ENCODE results near the gene SERPINB6.

The SERPINB6 gene

GRCh38 chr6:2964793-2965505, 6.4 kb downstream of the SERPINB6 start:
- in situ Hi-C loops (cut with HindIII; ENCODE audit: low pct_ligation_motif_present, low sequenced_read_pairs) = no loop called here
- H3K27ac ChIP-seq = no peak overlapping the region
- no peak for DNase-seq
- no peak overlapping the region for H3K4me3 ChIP-seq (ENCODE audit: low read depth, low read length)
- H3K36me3 ChIP-seq (replicated peaks) = no peaks in the 10 kb centered on the region
- TF ChIP-seq CTCF (IDR thresholded peaks at IDR 0.05; ENCODE audit: low read depth, low read length, missing control alignments) = no peak
- H3K27me3 ChIP-seq (replicated peaks) = no peaks in the 10 kb centered on the region

GRCh38 chr6:2963756-2964155, 7.6 kb downstream of the SERPINB6 start:
- H3K27me3 ChIP-seq (replicated peaks) = no peaks in the 10 kb centered on the region
- H3K36me3 ChIP-seq (replicated peaks) = peaks cover 3% of the 10 kb centered on the region
- no peak for TF ChIP-seq CTCF (IDR thresholded peaks at IDR 0.05; ENCODE audit: low read depth, low read length, missing control alignments)
- no peak for DNase-seq
- no peak overlapping the region for H3K4me3 ChIP-seq (ENCODE audit: low read depth, low read length)
- H3K27ac ChIP-seq = no peak overlapping the region
- in situ Hi-C loops (cut with HindIII; ENCODE audit: low pct_ligation_motif_present, low sequenced_read_pairs) = no loop called here

- peaks cover 3% of the 10 kb centered on the region for H3K36me3 ChIP-seq (replicated peaks)
- H3K27me3 ChIP-seq (replicated peaks) = no peaks in the 10 kb centered on the region
- H3K27ac ChIP-seq = no peak overlapping the region
- TF ChIP-seq CTCF (IDR thresholded peaks at IDR 0.05; ENCODE audit: low read depth, low read length, missing control alignments) = no peak
- in situ Hi-C loops (cut with HindIII; ENCODE audit: low pct_ligation_motif_present, low sequenced_read_pairs) = no loop called here
- H3K4me3 ChIP-seq (ENCODE audit: low read depth, low read length) = no peak overlapping the region
- DNase-seq = no peak
These were observed 8.7 kb downstream of the SERPINB6 start for GRCh38 chr6:2962636-2963035.

GRCh38 chr6:2962004-2962403, 9.4 kb downstream of the SERPINB6 start:
- in situ Hi-C loops (cut with HindIII; ENCODE audit: low pct_ligation_motif_present, low sequenced_read_pairs) = no loop called here

GRCh38 chr6:2961506-2961905, 9.9 kb downstream of the SERPINB6 start:
- Histone ChIP-seq H3K36me3 (replicated peaks) (peaks cover 3% of the 10 kb centered on the region), H3K27ac (no peak overlapping the region), H3K27me3 (replicated peaks) (no peaks in the 10 kb centered on the region), H3K4me3 (ENCODE audit: low read depth, low read length) (no peak overlapping the region)
- in situ Hi-C loops (cut with HindIII; ENCODE audit: low pct_ligation_motif_present, low sequenced_read_pairs) = no loop called here
- DNase-seq = no peak
- TF ChIP-seq CTCF (IDR thresholded peaks at IDR 0.05; ENCODE audit: low read depth, low read length, missing control alignments) = no peak

More at GRCh38 chr6:2962004-2962403, 9.4 kb downstream of the SERPINB6 start:
- Histone ChIP-seq H3K36me3 (replicated peaks) (peaks cover 3% of the 10 kb centered on the region), H3K27ac (no peak overlapping the region), H3K27me3 (replicated peaks) (no peaks in the 10 kb centered on the region), H3K4me3 (ENCODE audit: low read depth, low read length) (no peak overlapping the region)
- no peak for DNase-seq
- TF ChIP-seq CTCF (IDR thresholded peaks at IDR 0.05; ENCODE audit: low read depth, low read length, missing control alignments) = no peak

- no peak for DNase-seq
- peaks cover 8% of the 10 kb centered on the region for H3K36me3 ChIP-seq (replicated peaks)
- H3K4me3 ChIP-seq (ENCODE audit: low read depth, low read length) = no peak overlapping the region
- TF ChIP-seq CTCF (IDR thresholded peaks at IDR 0.05; ENCODE audit: low read depth, low read length, missing control alignments) = no peak
- in situ Hi-C loops (cut with HindIII; ENCODE audit: low pct_ligation_motif_present, low sequenced_read_pairs) = no loop called here
- H3K27me3 ChIP-seq (replicated peaks) = no peaks in the 10 kb centered on the region
- H3K27ac ChIP-seq = no peak overlapping the region
These were observed 10.4 kb downstream of the SERPINB6 start for GRCh38 chr6:2960935-2961334.

Data from brain microvascular endothelial cell (primary cell).